A673 (cell line): ENCODE measurements around the gene LDLRAP1. TPM values are rescaled to one million over a fixed set of nuclear protein-coding genes. Genes with fewer than 3 reads are reported as not detected.

Experiments
- BruUV-seq: library from RNA; stranded (reverse); fragments of 400-500 nt; replicated peaks from 2 replicates; lab custom pipeline; 2021; lab: Mats Ljungman, UMichigan
- CTCF ChIA-PET: fragments of 300-600 bp; sonication (Branson Sonifier 250); formaldehyde crosslinking; loops from one replicate; lab custom pipeline; 2022; ENCODE audit warnings: antibody characterized with exemption; lab: Charles Lee
- POLR2A ChIA-PET: fragments of 300-600 bp; sonication (Branson Sonifier 250); formaldehyde crosslinking; loops from one replicate; lab custom pipeline; 2022; ENCODE audit warnings: antibody characterized with exemption; ENCODE audit not compliant: low non-redundant PET; lab: Charles Lee
- DNase-seq: peaks from one replicate; pipeline ENCODE4 v3.0.0-alpha.2; 2015; ENCODE audit warnings: low spot score
- H3K27ac ChIP-seq: fragments of 200-600 bp; sonication (generic); 2 replicates; pipeline ENCODE4 v1.5.1; 2016; ENCODE audit warnings: mixed run types, low read depth, mild to moderate bottlenecking, mixed read lengths, antibody characterized with exemption, low read length; ENCODE audit not compliant: poor library complexity, severe bottlenecking
- H3K27me3 ChIP-seq: fragments of 200-600 bp; sonication (generic); replicated peaks from 2 replicates; pipeline ENCODE4 v1.6.1; 2017; ENCODE audit warnings: mixed run types, low read depth, mild to moderate bottlenecking, mixed read lengths, antibody characterized with exemption, low read length; ENCODE audit not compliant: insufficient read depth, poor library complexity
- H3K36me3 ChIP-seq: fragments of 200-600 bp; sonication (generic); 2 replicates; pipeline ENCODE4 v1.6.1; 2016; ENCODE audit warnings: mixed run types, mild to moderate bottlenecking, mixed read lengths, antibody characterized with exemption, low read length; ENCODE audit not compliant: insufficient read depth, poor library complexity, severe bottlenecking
- H3K4me1 ChIP-seq: fragments of 200-600 bp; sonication (generic); 2 replicates; pipeline ENCODE4 v1.6.1; 2017; ENCODE audit warnings: mixed run types, mild to moderate bottlenecking, mixed read lengths, antibody characterized with exemption, low read length; ENCODE audit not compliant: insufficient read depth, poor library complexity, severe bottlenecking
- H3K4me3 ChIP-seq: fragments of 200-600 bp; sonication (generic); 2 replicates; pipeline ENCODE4 v1.5.1; 2016; ENCODE audit warnings: low read depth, mixed run types, mild to moderate bottlenecking, mixed read lengths, low read length; ENCODE audit not compliant: poor library complexity, severe bottlenecking
- H3K9me3 ChIP-seq: fragments of 200-600 bp; sonication (generic); 2 replicates; pipeline ENCODE4 v1.6.1; 2016; ENCODE audit warnings: mixed run types, low read depth, mild to moderate bottlenecking, mixed read lengths, antibody characterized with exemption, low read length; ENCODE audit not compliant: poor library complexity, severe bottlenecking
- EZH2 ChIP-seq: fragments of 200-600 bp; sonication (generic); IDR thresholded peaks from 2 replicates; pipeline ENCODE4 v1.6.1; 2017; ENCODE audit warnings: borderline replicate concordance, low read depth, mild to moderate bottlenecking, mixed read lengths, antibody characterized with exemption, low read length; ENCODE audit not compliant: poor library complexity, severe bottlenecking
- intact Hi-C: fragments of 100-400 bp; cut with micrococcal nuclease; formaldehyde crosslinking; loops from one replicate; pipeline ENCODE4 v1.10.0; 2022; ENCODE audit not compliant: unreplicated experiment
- total RNA-seq: library from RNA; stranded (reverse); gene quantifications from 2 replicates; pipeline ENCODE4 v1.2.3, GENCODE V29; 2021
- TF ChIP-seq, protein P1 (sequence below): fragments of 300-800, 200-600 bp; sonication (generic); conservative IDR thresholded peaks from 2 replicates; pipeline ENCODE4 v1.5.1; 2017; ENCODE audit warnings: low read depth, mild to moderate bottlenecking, antibody characterized with exemption, low read length, moderate library complexity, mixed read lengths

LDLRAP1 gene
- total RNA-seq, 1 experiment from 2014 or later: 5.5 TPM

- no peak overlapping the region for H3K4me3 ChIP-seq
- TF ChIP-seq, protein P1, sequence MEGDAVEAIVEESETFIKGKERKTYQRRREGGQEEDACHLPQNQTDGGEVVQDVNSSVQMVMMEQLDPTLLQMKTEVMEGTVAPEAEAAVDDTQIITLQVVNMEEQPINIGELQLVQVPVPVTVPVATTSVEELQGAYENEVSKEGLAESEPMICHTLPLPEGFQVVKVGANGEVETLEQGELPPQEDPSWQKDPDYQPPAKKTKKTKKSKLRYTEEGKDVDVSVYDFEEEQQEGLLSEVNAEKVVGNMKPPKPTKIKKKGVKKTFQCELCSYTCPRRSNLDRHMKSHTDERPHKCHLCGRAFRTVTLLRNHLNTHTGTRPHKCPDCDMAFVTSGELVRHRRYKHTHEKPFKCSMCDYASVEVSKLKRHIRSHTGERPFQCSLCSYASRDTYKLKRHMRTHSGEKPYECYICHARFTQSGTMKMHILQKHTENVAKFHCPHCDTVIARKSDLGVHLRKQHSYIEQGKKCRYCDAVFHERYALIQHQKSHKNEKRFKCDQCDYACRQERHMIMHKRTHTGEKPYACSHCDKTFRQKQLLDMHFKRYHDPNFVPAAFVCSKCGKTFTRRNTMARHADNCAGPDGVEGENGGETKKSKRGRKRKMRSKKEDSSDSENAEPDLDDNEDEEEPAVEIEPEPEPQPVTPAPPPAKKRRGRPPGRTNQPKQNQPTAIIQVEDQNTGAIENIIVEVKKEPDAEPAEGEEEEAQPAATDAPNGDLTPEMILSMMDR: no peak
- no peak for TF ChIP-seq EZH2
- no peaks in the 10 kb centered on the region for H3K36me3 ChIP-seq
- intact Hi-C loops: no loop called here
- no TSS peak for BruUV-seq
- ChIA-PET CTCF (no interaction called here), POLR2A (no interaction called here)
- H3K27ac ChIP-seq: no peak overlapping the region
- no peaks in the 10 kb centered on the region for H3K9me3 ChIP-seq
- no peaks in the 10 kb centered on the region for H3K4me1 ChIP-seq
- no peaks in the 10 kb centered on the region for H3K27me3 ChIP-seq
- no peak for DNase-seq
These were observed 9.5 kb upstream of the LDLRAP1 start for GRCh38 chr1:25533775-25534409.

DNA sequence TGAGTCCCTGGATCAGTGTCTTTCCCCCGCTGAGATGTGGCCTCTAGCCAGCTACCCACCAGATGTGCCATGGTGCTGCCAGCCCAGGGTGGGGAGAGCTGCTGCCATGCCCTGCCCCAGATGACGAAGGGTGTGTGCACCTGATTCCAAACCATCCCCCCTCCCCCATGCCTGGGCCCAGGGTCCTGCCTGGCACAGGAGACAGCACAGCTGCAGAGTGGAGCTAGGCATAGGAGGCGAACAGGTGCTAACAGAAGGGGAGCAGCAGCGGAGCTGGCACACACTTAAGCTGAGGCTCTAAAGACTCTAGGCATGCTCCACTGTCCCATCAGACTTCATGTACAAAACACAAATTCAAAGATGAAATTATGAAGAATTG is 9.0 kb upstream of the LDLRAP1 start:
- BruUV-seq: no TSS peak
- intact Hi-C loops: no loop called here
- ChIA-PET POLR2A (no interaction called here), CTCF (no interaction called here)
- Histone ChIP-seq H3K4me1 (no peaks in the 10 kb centered on the region), H3K4me3 (no peak overlapping the region), H3K27ac (no peak overlapping the region), H3K36me3 (no peaks in the 10 kb centered on the region), H3K27me3 (no peaks in the 10 kb centered on the region), H3K9me3 (no peaks in the 10 kb centered on the region)
- DNase-seq: no peak
- TF ChIP-seq, protein P1: no peak
- no peak for TF ChIP-seq EZH2

DNA sequence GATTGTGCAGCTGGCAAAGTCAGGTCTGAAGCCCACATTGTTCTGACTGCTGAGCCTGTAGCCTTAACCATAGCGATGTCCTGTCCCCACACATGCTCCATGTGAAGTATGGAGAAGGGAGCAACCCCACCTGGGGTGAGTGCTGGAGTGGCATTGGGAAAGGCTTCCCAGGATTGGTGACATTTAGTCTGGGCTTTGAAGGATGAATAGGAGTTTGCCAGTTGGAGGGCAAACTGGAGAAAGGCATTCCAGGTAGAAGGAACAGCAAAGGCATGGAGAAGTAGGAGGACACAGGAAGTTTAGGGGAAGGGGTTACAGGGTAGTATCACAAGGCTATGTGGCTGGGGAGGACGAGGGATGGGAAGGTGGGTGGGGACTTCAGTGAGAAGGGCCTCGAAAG is 7.3 kb upstream of the LDLRAP1 start:
- Histone ChIP-seq H3K4me3 (no peak overlapping the region), H3K4me1 (no peaks in the 10 kb centered on the region), H3K36me3 (no peaks in the 10 kb centered on the region), H3K27me3 (no peaks in the 10 kb centered on the region), H3K27ac (no peak overlapping the region), H3K9me3 (no peaks in the 10 kb centered on the region)
- TF ChIP-seq, protein P1: no peak
- no peak for TF ChIP-seq EZH2
- no peak for DNase-seq
- POLR2A ChIA-PET: no interaction called here
- intact Hi-C loops: no loop called here
- CTCF ChIA-PET: no interaction called here
- no TSS peak for BruUV-seq
